ENCODE measurements around the gene ZNF350.
"Not testable (repeated sequence)": the region's sequence is repeated elsewhere in the genome, so short reads cannot be mapped to it uniquely, and the experiment has no call there.

The ZNF350 gene

GRCh38 chr19:51970718-51971117 lies 15.9 kb downstream of the ZNF350 start:
- no peak for DNase-seq

GRCh38 chr19:51965583-51965982 lies 21.1 kb downstream of the ZNF350 start:
- DNase-seq = no peak

GRCh38 chr19:51960621-51961233 lies 25.9 kb downstream of the ZNF350 start:
- DNase-seq = not testable (repeated sequence)

- no peak for DNase-seq
Measured at GRCh38 chr19:51959791-51960190, 26.8 kb downstream of the ZNF350 start.

GRCh38 chr19:51957846-51958245 lies 28.8 kb downstream of the ZNF350 start:
- not testable (repeated sequence) for DNase-seq

- no peak for DNase-seq
Measured at GRCh38 chr19:51948975-51949374, 37.7 kb downstream of the ZNF350 start.

GRCh38 chr19:51946602-51947001 lies 40.0 kb downstream of the ZNF350 start:
- DNase-seq = no peak

- no peak for DNase-seq
Measured at GRCh38 chr19:51944798-51945552, 41.7 kb downstream of the ZNF350 start.

- DNase-seq = no peak
Measured at GRCh38 chr19:51938936-51939335, 47.7 kb downstream of the ZNF350 start.

- no peak for DNase-seq
Measured at GRCh38 chr19:51931921-51932320, 54.7 kb downstream of the ZNF350 start.

GRCh38 chr19:51927859-51928258 lies 58.8 kb downstream of the ZNF350 start:
- no peak for DNase-seq

- peak; percentile 91 to 95 (median 94) for DNase-seq
Measured at GRCh38 chr19:51926784-51927741, 59.6 kb downstream of the ZNF350 start, which contains the start of gene ZNF613. ZNF613 (plus strand) TSS chr19:51927472; CDS start chr19:51936221, 8,749 bp downstream.

GRCh38 chr19:51926426-51926783 lies 60.2 kb downstream of the ZNF350 start:
- DNase-seq = no peak

GRCh38 chr19:51921949-51922348 lies 64.7 kb downstream of the ZNF350 start:
- DNase-seq = no peak

- DNase-seq = no peak
Measured at GRCh38 chr19:51919606-51920005, 67.0 kb downstream of the ZNF350 start.

- no peak for DNase-seq
Measured at GRCh38 chr19:51916167-51916566, 70.5 kb downstream of the ZNF350 start.

- DNase-seq = no peak
Measured at GRCh38 chr19:51915324-51915867, 71.2 kb downstream of the ZNF350 start.

Data from suppressor macrophage treated with lipopolysaccharide for 1 hour (primary cell).